ENCODE results near the gene FOXR2.

Gene FOXR2

DNA sequence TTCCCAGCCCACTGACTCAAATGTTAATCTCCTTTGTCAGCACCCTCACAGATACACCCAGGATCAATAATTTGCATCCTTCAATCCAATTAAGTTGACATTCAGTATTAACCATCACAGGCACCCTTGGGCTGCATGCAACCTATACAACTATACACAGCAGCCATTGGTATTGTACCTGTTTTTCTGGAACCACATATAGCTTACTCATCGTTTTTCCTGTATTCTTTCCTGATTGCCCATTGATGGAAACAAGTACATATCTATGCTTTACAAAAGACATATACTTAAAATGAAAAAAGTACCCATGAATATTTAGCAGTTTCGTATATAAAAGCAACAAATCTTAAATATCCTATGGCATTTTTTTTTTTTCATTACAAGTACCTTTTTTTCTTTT lies 3.7 kb upstream of the FOXR2 start:
- ATAC-seq, result no peak
- TF ChIP-seq CREB5 (CRISPR knock-in tag; IDR thresholded peaks at IDR 0.05; ENCODE audit: low read depth) (no peak), ZC3H10 (CRISPR knock-in tag; IDR thresholded peaks at IDR 0.05) (no peak), CSDC2 (CRISPR knock-in tag; IDR thresholded peaks at IDR 0.05) (no peak), ZNF565 (CRISPR knock-in tag; conservative IDR thresholded peaks at IDR 0.05; ENCODE audit: low read depth) (no peak), ZFP30 (CRISPR knock-in tag; IDR thresholded peaks at IDR 0.05) (no peak), PPARA (CRISPR knock-in tag; IDR thresholded peaks at IDR 0.05; ENCODE audit: borderline replicate concordance) (no peak), TOX (CRISPR knock-in tag; IDR thresholded peaks at IDR 0.05; ENCODE audit: borderline replicate concordance) (no peak), TCF4 (CRISPR knock-in tag; IDR thresholded peaks at IDR 0.05; ENCODE audit: borderline replicate concordance) (no peak), SNAI2 (CRISPR knock-in tag; IDR thresholded peaks at IDR 0.05) (no peak), OSR1 (CRISPR knock-in tag; IDR thresholded peaks at IDR 0.05) (no peak), BACH2 (CRISPR knock-in tag; IDR thresholded peaks at IDR 0.05; ENCODE audit: borderline replicate concordance) (no peak), ESRRG (CRISPR knock-in tag; IDR thresholded peaks at IDR 0.05) (no peak), ARNTL (CRISPR knock-in tag; IDR thresholded peaks at IDR 0.05; ENCODE audit: borderline replicate concordance, low read depth) (no peak), ZNF8 (CRISPR knock-in tag; IDR thresholded peaks at IDR 0.05) (no peak), ZNF70 (CRISPR knock-in tag; IDR thresholded peaks at IDR 0.05) (no peak)
- TF ChIP-seq, protein P1, sequence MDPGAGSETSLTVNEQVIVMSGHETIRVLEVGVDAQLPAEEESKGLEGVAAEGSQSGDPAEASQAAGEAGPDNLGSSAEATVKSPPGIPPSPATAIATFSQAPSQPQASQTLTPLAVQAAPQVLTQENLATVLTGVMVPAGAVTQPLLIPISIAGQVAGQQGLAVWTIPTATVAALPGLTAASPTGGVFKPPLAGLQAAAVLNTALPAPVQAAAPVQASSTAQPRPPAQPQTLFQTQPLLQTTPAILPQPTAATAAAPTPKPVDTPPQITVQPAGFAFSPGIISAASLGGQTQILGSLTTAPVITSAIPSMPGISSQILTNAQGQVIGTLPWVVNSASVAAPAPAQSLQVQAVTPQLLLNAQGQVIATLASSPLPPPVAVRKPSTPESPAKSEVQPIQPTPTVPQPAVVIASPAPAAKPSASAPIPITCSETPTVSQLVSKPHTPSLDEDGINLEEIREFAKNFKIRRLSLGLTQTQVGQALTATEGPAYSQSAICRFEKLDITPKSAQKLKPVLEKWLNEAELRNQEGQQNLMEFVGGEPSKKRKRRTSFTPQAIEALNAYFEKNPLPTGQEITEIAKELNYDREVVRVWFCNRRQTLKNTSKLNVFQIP (CRISPR knock-in tag; IDR thresholded peaks at IDR 0.05; ENCODE audit: borderline replicate concordance, low read depth), result no peak
- TF ChIP-seq, protein P2, sequence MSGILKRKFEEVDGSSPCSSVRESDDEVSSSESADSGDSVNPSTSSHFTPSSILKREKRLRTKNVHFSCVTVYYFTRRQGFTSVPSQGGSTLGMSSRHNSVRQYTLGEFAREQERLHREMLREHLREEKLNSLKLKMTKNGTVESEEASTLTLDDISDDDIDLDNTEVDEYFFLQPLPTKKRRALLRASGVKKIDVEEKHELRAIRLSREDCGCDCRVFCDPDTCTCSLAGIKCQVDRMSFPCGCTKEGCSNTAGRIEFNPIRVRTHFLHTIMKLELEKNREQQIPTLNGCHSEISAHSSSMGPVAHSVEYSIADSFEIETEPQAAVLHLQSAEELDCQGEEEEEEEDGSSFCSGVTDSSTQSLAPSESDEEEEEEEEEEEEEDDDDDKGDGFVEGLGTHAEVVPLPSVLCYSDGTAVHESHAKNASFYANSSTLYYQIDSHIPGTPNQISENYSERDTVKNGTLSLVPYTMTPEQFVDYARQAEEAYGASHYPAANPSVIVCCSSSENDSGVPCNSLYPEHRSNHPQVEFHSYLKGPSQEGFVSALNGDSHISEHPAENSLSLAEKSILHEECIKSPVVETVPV (CRISPR knock-in tag; IDR thresholded peaks at IDR 0.05), result no peak

DNA sequence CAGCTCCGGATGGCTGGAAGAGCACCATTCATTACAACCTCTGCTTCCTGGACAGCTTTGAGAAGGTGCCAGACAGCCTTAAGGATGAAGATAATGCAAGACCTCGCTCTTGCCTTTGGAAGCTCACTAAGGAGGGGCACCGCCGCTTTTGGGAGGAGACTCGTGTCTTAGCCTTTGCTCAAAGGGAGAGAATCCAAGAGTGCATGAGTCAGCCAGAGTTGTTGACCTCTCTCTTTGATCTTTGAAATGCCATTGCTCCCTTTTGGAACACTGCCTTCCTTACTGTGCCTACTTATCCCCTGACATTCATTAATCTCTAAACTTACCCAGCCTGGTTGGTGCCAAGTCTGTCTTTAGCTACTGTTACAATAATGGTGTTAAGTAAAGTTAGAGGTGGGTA lies 1.2 kb downstream of the FOXR2 start:
- no peak for TF ChIP-seq TCF4 (CRISPR knock-in tag; IDR thresholded peaks at IDR 0.05; ENCODE audit: borderline replicate concordance)
- TF ChIP-seq GLIS3 (CRISPR knock-in tag; IDR thresholded peaks at IDR 0.05), result no peak
- TF ChIP-seq ZNF70 (CRISPR knock-in tag; IDR thresholded peaks at IDR 0.05), result no peak
- TF ChIP-seq ZFP3 (CRISPR knock-in tag; IDR thresholded peaks at IDR 0.05), result no peak
- TF ChIP-seq PPARA (CRISPR knock-in tag; IDR thresholded peaks at IDR 0.05; ENCODE audit: borderline replicate concordance), result no peak
- no peak for TF ChIP-seq ZNF565 (CRISPR knock-in tag; conservative IDR thresholded peaks at IDR 0.05; ENCODE audit: low read depth)
- ATAC-seq, result no peak

- no peak for TF ChIP-seq ARNTL (CRISPR knock-in tag; IDR thresholded peaks at IDR 0.05; ENCODE audit: borderline replicate concordance, low read depth)
- TF ChIP-seq ZNF70 (CRISPR knock-in tag; IDR thresholded peaks at IDR 0.05), result no peak
- TF ChIP-seq CSDC2 (CRISPR knock-in tag; IDR thresholded peaks at IDR 0.05), result no peak
- TF ChIP-seq, protein P2 (CRISPR knock-in tag; IDR thresholded peaks at IDR 0.05), result no peak
- no peak for TF ChIP-seq ZC3H10 (CRISPR knock-in tag; IDR thresholded peaks at IDR 0.05)
- TF ChIP-seq, protein P1 (CRISPR knock-in tag; IDR thresholded peaks at IDR 0.05; ENCODE audit: borderline replicate concordance, low read depth), result no peak
- TF ChIP-seq GLIS3 (CRISPR knock-in tag; IDR thresholded peaks at IDR 0.05), result no peak
- TF ChIP-seq CREB5 (CRISPR knock-in tag; IDR thresholded peaks at IDR 0.05; ENCODE audit: low read depth), result no peak
- TF ChIP-seq ISL1 (CRISPR knock-in tag; IDR thresholded peaks at IDR 0.05), result no peak
- TF ChIP-seq ZFP30 (CRISPR knock-in tag; IDR thresholded peaks at IDR 0.05), result no peak
- TF ChIP-seq TOX (CRISPR knock-in tag; IDR thresholded peaks at IDR 0.05; ENCODE audit: borderline replicate concordance), result no peak
- no peak for TF ChIP-seq BACH2 (CRISPR knock-in tag; IDR thresholded peaks at IDR 0.05; ENCODE audit: borderline replicate concordance)
- TF ChIP-seq, protein P3, sequence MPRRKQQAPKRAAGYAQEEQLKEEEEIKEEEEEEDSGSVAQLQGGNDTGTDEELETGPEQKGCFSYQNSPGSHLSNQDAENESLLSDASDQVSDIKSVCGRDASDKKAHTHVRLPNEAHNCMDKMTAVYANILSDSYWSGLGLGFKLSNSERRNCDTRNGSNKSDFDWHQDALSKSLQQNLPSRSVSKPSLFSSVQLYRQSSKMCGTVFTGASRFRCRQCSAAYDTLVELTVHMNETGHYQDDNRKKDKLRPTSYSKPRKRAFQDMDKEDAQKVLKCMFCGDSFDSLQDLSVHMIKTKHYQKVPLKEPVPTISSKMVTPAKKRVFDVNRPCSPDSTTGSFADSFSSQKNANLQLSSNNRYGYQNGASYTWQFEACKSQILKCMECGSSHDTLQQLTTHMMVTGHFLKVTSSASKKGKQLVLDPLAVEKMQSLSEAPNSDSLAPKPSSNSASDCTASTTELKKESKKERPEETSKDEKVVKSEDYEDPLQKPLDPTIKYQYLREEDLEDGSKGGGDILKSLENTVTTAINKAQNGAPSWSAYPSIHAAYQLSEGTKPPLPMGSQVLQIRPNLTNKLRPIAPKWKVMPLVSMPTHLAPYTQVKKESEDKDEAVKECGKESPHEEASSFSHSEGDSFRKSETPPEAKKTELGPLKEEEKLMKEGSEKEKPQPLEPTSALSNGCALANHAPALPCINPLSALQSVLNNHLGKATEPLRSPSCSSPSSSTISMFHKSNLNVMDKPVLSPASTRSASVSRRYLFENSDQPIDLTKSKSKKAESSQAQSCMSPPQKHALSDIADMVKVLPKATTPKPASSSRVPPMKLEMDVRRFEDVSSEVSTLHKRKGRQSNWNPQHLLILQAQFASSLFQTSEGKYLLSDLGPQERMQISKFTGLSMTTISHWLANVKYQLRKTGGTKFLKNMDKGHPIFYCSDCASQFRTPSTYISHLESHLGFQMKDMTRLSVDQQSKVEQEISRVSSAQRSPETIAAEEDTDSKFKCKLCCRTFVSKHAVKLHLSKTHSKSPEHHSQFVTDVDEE (CRISPR knock-in tag; IDR thresholded peaks at IDR 0.05), result no peak
- ATAC-seq, result no peak
These were observed 12.9 kb downstream of the FOXR2 start for GRCh38 chrX:55636109-55636508.

All from SK-N-SH treated with all-trans-retinoic acid at 6 μM for 48 hours (cell line).